GM21529 (cell line): Measurements from ENCODE around the gene CRYBG2.
A peak's percentile ranks its signal among the peaks of the same experiment; 100 is the strongest.
"Not testable (repeated sequence)": the region's sequence is repeated elsewhere in the genome, so short reads cannot be mapped to it uniquely, and the experiment has no call there.

Experiments
- ATAC-seq: cut with Tn5 transposase; IDR thresholded peaks from one replicate; pipeline ENCODE4 v1.9.1; 2021; ENCODE audit not compliant: unreplicated experiment

The CRYBG2 gene

DNA sequence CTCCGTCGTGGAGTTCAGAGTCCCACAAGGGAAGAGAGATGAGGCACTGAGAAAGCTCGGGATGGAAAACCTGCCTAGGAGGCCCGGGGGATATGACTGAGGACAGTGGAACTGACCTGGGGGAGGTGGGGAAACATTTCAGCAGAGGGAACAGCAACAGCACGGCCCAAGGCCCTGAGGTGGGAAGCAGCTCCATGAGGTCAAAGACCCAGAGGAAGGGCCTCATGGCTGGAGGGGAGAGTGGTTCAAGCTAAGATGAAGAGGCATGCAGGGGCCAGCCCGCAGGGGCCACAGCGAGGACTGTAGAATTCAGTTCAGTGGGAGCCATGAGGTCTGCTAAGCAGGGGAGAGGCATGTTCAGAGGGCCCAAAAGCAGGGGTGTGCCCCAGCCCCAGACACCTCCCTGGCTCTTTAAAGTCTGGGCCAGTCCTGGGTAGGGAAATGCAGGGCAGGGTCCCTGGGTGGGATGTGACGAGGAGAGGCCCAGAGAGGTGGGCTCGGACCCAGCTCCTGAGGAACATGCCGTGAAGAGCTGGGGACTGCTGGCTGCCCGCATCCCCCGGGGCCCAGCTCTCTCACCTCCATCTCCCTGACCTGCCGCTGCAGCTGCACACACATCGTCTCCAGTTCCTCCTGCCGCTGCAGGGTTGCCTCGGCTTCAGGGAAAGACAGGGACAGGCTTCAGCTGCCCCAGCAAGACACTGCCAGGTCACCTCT, 57.4 kb downstream of the CRYBG2 start:
- no peak for ATAC-seq

DNA sequence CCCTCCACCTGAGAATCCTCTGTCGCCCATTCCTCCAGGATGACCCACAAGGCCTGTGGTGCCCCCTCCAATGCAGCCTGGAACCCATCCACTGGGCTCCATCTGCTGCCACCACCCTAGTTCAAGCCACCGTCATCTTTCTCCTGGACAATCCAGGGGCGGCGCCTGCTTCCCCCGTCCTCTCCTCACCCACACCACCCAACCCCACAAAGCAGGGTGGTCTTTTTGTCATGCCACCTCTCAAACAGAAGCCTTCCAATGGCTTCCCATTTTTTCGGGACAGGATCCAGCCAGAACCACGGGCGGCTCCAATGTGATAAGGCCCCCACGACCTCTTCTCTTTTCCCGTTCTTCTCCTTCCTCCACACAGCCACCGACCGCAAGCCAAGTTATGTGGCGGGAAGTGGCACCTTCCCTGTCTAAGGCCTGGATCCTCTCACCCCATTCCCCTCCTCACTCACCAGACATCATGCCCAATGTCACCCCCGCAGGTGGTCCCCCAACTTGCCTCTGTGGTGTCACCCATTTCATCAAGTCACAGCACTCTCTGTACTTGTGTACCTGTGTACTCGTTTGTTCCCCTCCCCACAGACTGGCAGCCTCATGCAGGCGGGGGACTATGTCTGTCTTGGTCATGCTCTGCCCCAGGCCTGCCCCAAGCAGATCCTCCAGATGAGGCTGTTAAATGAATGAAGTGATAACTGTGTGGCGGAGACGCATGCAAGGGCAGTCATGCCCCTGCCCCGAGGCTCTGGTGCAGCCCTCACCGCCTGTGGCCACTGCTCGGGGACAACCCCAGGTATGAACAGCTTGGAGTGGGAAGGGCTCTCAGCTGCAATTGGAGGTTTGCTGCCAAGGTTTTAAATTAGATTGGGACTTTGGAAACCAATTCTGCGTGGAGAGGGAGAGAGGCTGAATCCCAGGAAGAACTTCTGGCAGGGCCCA, 58.5 kb downstream of the CRYBG2 start:
- no peak for ATAC-seq

GRCh38 chr1:26293911-26294463, 59.9 kb downstream of the CRYBG2 start:
- ATAC-seq = no peak

DNA sequence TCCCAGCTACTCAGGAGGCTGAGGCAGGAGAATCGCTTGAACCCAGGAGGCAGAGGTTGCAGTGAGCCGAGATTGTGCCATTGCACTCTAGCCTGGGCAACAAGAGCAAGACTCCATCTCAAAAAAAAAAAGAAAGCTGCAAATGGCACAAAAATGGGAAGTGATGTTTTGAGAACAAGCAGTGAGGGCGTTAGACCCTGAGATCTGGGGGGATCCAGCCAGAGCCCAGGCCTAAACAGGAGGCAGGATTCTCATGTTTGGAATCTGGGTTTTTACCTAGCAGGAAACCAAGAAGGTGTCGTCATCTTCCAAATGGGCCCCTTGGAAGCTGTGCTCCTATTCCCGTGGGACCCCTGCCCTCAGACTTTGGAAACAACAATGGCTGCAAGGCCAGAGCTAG, 61.2 kb downstream of the CRYBG2 start:
- not testable (repeated sequence) for ATAC-seq

- no peak for ATAC-seq
Observed at GRCh38 chr1:26291939-26292338, 62.0 kb downstream of the CRYBG2 start.

- ATAC-seq = no peak
Observed at GRCh38 chr1:26291433-26291832, 62.5 kb downstream of the CRYBG2 start.

DNA sequence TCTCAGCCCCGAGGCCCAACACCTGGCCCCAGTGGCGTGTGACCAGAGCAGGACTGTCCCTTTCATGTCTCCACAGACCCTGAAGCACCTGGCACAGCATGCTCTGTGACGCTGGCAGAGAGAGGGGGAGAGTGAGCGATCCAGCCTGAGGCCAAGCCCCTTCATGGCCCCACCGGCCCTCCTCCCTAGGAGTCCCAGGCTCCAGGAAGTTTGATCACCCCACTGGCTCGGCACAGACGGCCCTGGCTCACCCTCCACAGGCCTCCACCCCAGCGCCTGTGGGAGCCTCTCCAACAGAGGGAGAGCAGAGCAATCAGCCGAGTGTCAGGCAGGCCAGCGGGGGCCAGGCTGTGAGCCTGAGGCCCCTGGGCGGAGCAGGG, 63.1 kb downstream of the CRYBG2 start:
- no peak for ATAC-seq

DNA sequence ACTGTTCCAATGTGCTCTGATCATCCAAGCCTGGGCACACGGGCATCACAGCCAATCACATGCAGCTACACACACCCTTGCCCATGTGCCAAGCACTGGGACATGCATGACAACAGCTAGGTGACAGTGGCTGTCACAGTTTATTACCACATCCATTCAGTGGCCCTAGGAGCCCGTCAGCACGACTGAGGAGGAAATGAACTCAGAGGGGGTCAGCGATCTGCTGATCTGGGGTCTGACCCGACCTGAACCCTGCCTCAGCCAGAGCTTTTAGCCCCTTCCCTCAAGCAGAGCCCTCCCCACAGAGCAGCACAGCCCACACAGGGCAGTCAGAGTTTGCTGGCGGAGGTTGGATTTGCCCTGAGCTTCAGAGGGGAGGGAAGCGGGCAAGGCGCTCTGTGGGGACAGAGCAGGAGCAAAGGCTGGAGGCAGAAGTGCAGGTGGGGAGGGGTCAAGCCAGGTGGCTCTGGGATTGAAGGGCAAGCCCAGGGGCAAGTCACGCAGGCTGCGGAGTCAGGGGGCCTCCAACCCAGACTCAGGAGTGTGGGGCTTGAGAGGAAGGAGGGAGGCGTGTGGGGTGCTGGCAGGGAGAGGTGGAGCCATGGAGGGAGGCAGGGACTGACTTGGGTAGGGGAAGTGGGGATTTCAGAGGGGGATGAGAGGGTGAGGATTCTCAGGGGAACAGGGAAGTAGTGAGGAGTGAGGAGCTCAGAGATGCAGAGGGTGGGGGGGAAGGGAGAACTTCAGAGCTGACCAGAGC, 63.6 kb downstream of the CRYBG2 start:
- ATAC-seq = no peak

- peak; percentile 39 for ATAC-seq
Observed at GRCh38 chr1:26289158-26290059, 64.5 kb downstream of the CRYBG2 start.

GRCh38 chr1:26288311-26288941, 65.5 kb downstream of the CRYBG2 start:
- ATAC-seq = no peak

DNA sequence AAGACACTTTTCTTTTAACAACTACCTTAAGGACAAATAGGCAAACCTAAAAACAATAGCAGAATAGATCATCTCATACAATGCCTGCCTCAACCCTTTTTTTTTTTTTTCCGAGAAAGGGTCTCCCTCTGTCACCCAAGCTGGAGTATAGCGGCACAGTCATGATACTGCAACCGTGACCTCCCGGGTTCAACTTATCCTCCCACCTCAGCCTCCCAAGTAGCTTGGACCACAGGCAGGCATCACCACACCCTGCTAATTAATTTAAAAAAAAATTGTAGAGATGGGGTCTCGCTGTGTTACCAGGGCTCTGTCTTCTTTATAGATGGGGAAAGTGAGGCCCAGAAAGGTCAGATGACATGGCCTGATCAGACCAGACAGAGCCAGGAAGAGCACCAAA, 66.1 kb downstream of the CRYBG2 start:
- ATAC-seq = no peak

DNA sequence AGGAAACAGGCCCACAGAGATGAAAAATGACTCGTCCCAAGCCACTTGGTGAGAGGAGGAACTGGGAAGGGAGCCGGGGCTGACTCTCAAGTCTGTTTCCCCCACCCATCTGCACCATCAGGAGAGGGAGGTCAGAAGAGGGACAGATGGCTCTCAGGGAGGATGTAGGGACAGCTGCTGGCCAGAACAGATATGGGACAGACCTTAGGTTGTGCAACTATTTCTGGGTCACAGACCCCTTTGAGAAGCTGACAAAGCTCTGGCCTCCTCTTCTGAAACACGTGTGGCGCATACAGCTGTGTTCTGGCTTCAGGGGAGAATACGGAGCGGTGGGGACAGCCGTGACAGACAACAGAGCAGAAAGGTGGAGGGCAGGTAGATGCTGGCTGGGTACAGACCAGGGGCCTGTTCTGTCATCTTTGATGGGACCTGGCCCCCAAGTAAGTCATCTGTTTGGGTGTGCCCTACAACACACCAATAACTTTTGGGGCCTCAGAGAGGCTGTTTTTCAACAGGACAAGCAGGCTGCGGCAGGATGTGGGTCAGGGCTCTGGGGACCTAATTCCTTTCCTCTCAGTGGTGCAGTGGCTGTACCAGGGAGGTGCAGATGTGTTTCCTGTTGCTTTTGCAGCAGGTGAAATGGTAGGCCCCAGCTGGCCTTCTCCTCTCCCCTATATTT, 66.8 kb downstream of the CRYBG2 start:
- ATAC-seq = peak; percentile 43

- ATAC-seq = no peak
Observed at GRCh38 chr1:26286064-26286416, 67.9 kb downstream of the CRYBG2 start.

DNA sequence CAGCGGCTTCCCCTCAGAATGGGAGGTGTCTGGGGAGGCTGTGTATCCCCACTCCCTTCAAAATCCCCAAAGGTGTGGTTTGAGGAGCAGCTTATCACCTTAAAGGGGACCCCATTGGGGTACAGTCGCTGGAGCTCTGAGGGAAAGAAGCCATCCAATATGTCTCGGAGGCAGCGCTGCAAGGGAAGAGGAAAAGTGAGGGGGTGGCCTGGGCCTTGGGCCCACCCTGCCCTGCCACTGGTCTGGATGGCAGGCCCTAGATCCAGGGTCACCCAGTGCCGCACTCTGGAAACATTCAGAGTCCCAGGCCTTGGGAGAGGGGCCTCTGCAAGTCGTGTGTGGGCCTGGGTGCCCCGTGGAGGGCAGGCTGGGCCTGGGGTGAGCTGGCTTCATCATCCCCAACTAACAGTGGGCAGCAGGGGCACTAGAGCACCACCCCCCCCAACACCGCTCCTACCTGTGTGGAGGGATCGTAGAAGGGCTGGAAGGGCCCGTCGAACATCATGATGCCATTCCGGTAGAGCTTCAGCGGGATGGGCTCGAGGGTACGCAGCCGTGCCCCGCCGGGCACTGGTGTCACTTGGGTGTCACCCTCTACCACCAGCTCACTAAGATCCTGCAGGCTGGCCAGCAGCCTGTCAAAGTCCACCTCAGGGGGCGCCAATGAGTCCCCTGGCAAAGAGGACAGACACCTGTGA, 68.4 kb downstream of the CRYBG2 start:
- no peak for ATAC-seq

GRCh38 chr1:26284597-26285347, 69.2 kb downstream of the CRYBG2 start:
- ATAC-seq = no peak

- ATAC-seq = no peak
Observed at GRCh38 chr1:26283871-26284596, 69.9 kb downstream of the CRYBG2 start.

DNA sequence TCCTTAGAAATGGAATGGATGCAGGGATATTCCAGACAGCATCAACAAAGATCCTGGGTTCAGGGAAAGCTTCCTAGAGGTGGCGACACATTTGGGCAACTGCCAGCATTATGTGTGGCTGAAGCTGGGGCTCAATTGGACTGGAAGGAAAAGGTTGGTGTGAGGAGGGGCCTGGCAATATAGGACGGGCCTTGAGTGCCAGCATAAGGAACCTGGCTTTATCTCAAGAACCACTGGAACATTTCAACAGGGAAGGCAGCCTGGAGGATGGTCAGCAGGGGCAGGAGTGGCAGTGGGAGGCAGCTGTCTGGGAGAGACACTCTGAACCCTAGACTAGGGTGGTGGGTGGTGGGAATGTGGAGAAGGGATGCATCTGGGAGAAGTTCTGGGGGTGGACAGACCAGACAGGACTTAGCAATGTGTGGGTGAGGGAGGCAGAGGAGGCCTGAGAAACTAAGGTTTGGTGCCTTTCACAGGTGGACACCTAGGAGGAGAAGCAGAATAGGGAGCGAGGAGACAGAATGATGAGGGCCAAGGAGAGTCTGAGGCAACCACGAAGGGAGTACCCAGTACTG, 70.6 kb downstream of the CRYBG2 start:
- no peak for ATAC-seq
